GM21737 (cell line): ENCODE results near the gene FARP2.
"Not testable (repeated sequence)": the region's sequence is repeated elsewhere in the genome, so short reads cannot be mapped to it uniquely, and the experiment has no call there.

ENCODE experiments used
- ATAC-seq: cut with Tn5 transposase; IDR thresholded peaks from one replicate; pipeline ENCODE4 v1.9.1; 2021; ENCODE audit warnings: mild to moderate bottlenecking, moderate library complexity; ENCODE audit not compliant: unreplicated experiment

FARP2 gene

DNA sequence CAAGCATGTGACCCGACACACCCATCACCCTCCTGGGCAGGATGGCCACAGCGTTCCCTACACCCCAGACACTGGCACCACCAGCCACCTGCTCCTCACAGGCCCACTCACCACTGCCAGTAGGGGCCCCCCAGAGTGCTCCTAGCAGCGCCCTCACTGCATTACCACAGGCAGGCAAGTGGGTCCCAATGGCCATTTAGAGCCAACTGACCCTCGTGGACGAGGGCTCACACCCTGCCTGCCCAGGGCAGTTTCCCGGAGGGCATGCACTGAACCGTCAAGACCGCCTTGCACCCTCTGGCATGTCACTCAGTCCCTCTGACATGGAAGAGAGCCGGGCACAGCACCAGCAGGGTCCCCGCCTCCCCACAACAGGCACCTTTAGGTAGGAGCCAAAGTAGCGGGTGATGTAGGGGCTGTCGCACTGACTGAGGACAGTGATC, 145.0 kb downstream of the FARP2 start:
- no peak for ATAC-seq

- no peak for ATAC-seq
Observed at GRCh38 chr2:241501551-241501950, 145.5 kb downstream of the FARP2 start.

DNA sequence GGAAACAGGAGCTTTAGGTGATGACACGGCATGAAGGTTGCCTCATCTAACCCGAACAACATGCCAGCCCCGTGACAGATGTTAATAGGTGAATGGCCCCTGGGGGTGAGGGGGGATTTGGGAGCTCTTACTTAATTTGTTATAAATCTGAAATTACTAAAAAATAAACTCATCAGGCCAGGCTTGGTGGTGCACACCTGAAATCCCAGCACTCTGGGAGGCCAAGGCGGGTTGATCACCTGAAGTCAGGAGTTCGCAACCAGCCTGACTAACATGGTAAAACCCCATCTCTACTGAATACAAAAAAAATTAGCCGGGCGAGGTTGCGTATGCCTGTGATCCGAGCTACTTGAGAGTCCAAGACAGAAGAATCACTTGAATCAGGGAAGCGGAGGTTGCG, 146.2 kb downstream of the FARP2 start:
- ATAC-seq, result no peak

- no peak for ATAC-seq
Observed at GRCh38 chr2:241503776-241504392, 147.8 kb downstream of the FARP2 start.

DNA sequence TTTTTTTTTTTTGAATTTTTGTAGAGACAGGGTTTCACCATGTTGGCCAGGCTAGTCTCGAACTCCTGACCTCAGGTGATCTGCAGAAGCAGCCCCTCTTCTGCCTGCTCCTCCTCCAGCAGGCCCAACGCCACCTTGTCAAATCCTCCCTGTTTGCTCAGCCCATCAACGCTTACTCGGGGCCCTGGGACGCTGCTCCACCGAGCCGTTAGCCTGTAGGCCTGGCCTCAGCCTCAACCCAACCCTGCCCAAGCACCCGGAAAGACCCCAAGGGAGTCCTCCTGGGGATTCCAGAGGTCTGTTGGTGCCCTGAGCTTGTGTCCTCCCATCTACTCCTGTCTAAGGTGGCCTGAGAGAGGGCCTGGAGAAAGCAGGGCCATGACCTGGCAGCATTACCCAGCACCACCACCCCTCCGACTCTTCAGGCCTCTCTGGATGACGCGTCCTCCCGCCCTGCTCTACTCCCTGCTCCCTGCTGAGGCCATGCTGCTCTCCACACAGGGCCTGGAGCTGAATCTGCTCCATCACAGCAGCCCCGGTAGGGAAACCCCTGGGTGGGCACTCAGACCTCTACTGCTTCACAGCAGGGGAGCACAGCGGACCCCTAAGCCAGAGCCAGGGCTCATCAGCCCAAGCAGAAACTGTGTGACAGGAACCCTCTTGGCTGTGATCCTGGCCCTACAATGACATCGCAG, 149.1 kb downstream of the FARP2 start:
- ATAC-seq, result no peak

DNA sequence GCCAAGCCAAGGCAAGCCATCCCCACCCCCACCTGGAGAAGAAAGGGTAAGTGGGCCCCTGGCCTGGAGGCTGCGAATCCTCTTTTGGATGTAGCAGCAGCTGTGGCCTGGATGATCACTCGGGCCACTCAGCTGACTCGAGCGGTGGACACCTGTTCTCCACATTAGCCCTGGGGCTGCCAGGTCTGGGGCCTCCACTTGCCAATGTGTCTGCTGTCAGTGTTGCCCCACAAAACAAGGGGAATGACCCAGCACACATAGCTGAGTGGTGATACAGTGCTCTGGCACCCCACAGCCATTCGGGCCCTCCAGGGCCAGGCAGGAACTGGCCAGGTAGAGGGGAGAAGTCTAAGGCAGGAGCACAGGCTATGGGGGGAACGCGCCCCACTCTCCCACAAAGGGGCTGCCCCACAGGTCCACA, 149.7 kb downstream of the FARP2 start:
- no peak for ATAC-seq

DNA sequence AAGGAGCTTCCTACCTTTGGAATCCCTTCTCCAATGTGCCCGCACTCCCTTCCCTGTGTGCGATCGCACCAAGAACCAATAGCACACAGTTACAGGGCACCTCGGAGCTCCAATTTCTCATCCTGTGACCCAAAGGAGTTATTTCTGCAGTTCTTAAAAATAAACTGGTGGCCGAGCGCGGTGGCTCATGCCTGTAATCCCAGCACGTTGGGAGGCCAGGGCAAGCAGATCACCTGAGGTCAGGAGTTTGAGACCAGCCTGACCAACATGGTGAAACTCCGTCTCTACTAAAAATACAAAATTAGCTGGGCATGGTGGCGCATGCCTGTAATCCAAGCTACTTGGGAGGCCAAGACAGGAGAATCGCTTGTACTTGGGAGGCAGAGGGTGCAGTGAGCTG, 150.2 kb downstream of the FARP2 start:
- not testable (repeated sequence) for ATAC-seq

DNA sequence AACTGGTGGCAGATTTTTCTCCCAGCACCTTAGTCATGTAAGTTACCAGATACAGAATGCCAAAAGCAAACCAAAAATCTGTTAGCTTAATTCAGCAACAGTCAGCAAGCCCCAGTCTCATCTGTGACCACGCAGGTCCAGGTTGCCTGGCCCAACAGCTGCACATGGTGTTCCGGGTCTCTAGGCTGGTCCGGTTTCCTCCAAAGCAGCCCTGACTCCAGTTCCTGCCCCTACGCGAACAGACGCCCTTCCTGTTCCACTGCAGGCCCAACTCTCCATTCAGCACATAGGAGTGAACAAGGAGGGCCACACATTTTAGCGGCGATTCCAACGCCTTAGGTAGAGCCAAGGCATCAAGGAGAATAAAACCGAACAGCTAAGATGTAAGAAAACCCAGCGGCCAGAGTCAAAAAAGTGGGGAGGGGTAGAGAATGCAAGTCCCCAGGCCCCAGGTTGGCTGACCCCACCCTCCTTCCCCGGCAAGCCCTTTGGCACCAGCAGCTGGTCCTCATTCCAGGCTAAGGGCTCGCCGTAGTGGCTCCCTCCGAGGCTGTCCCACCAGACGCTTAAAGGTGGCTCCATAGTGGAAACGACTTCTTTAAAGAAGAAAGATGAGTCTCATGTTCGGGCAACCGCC, 150.8 kb downstream of the FARP2 start:
- ATAC-seq, result no peak

DNA sequence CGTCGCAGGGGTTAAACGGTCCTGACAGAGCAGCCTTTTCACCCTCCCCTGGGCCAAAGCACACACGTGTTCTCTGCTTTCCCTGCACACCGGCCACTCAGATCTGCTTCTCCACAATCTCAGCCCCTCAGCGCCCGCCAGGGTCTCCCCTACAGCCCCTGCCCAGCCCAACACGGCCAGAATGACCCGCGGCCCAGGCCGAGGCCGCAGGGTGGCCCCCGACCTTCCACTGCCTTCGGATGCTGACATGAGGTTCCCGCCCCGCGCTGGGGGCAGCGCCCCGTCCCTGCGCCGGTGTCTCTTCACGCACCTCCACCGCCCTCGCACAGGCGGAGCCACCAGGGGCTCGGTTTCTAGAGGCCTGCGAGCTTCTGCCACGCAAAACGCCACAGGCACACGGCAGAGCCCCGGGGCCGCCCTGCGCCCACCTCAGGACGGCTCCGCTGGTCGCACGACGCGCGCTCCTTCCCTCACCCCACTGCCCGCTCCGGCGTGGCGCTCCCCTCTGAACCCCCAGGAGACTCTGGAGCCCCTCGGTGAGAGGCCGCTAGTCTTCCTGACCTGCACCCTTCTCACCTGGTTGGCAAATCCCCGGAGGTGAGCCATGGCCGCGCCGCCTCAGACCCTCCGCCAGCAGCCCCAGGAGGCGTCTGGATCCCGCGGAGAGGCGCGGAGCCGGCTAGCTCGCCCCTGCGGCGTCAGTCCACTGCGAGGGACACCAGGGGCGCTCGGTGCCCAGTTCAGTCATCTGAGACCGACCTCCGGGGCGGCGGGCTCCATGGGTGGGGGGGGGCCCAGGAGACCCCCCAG, 151.6 kb downstream of the FARP2 start:
- peak; percentile 17 for ATAC-seq

DNA sequence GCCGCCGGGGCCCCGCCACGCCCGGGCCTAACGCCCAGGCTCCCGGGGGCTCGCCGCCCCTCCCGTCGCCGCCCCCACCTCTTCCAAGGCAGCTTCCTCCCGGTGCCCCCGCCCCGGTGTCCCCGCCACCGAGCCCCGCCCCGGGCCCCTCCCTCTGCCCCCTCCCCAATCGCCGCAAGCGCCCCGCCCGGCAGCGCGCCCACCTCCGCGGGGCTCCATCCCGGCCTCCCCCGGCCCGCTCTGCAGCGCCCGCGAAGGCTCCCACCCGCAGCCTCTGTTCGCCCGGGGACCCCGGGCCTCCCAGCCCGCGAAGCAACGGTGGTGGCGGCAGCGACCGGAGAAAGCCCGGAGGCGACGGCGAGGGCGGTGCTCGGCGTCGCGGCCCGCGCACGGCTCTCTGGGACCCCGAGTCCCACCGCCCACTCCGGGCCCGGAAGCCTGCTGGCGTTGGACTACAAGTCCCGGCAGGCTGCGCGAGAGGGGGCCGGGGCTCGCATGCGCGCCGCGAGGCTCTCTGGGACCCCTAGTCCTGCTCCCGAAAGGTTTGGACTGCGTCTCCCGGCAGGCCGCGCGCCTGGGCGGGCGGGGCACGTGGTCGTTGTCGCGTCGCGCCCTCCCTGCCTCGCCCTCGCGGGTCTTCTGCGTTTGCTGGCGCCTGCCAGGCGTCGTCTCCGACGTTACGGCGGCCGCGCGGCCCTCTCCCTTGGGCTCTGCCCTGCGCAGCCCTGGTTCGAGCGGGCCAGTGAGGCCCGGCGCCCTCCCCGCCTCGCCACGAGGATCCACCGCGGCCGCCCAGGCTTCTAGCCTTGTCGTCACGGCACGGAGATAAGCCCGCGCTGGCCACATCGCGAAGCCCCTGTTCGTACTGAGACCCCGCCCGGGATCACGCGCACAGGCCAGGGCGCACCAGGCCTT, 152.4 kb downstream of the FARP2 start, which contains the start of gene STK25:
TSS of gene STK25 (minus strand) at position 345 of the 915 bp plus-strand sequence. CDS start 549 bp downstream, outside the sequence.
- peak; percentile 89 for ATAC-seq

- no peak for ATAC-seq
Observed at GRCh38 chr2:241509155-241509784, 153.2 kb downstream of the FARP2 start.

DNA sequence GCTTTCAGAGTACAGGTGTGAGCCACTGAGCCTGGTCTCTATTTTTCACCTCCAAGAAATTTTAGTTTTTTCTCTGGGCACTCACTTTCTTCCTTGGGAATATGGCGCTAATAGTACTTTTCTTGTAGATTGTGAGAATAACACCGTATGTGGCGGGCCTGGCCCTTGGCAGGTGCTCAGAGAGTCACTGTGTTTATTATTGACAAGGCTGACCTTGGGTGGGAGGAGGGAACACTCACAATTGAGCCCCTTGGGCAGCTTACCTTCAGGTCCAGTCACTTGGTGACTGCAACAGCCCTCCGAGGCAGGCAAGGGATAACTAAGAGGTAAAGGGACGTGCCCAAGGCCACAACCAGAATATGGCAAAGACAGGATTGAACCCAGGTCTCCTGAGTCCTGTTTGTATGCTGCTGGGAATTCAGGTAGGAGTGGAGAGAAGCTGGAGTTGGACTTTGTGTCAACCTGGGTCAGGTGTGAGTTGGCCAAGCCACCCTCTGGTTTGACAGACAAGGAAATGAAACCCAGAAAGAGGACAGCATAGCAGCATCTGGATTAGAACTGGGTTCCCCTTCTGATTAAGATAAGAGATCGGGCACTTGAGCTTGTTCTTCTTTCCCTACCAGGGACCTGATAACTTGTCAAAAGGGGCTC, 155.1 kb downstream of the FARP2 start:
- ATAC-seq, result no peak

GRCh38 chr2:241514553-241514952, 158.5 kb downstream of the FARP2 start:
- ATAC-seq, result no peak

GRCh38 chr2:241514986-241515737, 159.1 kb downstream of the FARP2 start:
- peak; percentile 53 for ATAC-seq

- ATAC-seq, result no peak
Observed at GRCh38 chr2:241516520-241516965, 160.5 kb downstream of the FARP2 start.

GRCh38 chr2:241517297-241517696, 161.2 kb downstream of the FARP2 start:
- ATAC-seq, result no peak

GRCh38 chr2:241519669-241520068, 163.6 kb downstream of the FARP2 start:
- ATAC-seq, result no peak

GRCh38 chr2:241522477-241522876, 166.4 kb downstream of the FARP2 start:
- no peak for ATAC-seq
